OCI-LY7 (cell line): ENCODE results near the gene DSG2. TPM values are rescaled to one million over a fixed set of nuclear protein-coding genes. Genes with fewer than 3 reads are reported as not detected.

Experiments
- BruUV-seq: library from RNA; stranded (reverse); fragments of 400-500 nt; replicated peaks from 2 replicates; lab custom pipeline; 2021; lab: Mats Ljungman, UMichigan
- CTCF ChIA-PET: fragments of 300-600 bp; sonication (Branson Sonifier 250); formaldehyde crosslinking; loops from one replicate; lab custom pipeline; 2022; ENCODE audit warnings: antibody characterized with exemption; ENCODE audit not compliant: unreplicated experiment; lab: Charles Lee
- POLR2A ChIA-PET: fragments of 300-600 bp; sonication (Branson Sonifier 250); formaldehyde crosslinking; loops from one replicate; lab custom pipeline; 2022; ENCODE audit warnings: antibody characterized with exemption; lab: Charles Lee
- DNase-seq: peaks from one replicate; pipeline ENCODE4 v3.0.0-alpha.2; 2015; ENCODE audit warnings: low spot score
- H2AFZ ChIP-seq: fragments of 200-600 bp; sonication (generic), shearing (Covaris generic); 2 replicates; pipeline ENCODE4 v1.6.1; 2014; ENCODE audit warnings: mild to moderate bottlenecking, antibody characterized with exemption, low read length, moderate library complexity
- H3K27ac ChIP-seq: fragments of 200-600 bp; sonication (generic); 2 replicates; pipeline ENCODE4 v1.5.1; 2014; ENCODE audit warnings: mixed run types, low read depth, mild to moderate bottlenecking, moderate library complexity, low read length, inconsistent platforms; ENCODE audit not compliant: poor library complexity, severe bottlenecking
- H3K36me3 ChIP-seq: fragments of 200-600 bp; sonication (generic); 2 replicates; pipeline ENCODE4 v1.6.1; 2014; ENCODE audit warnings: mild to moderate bottlenecking, antibody characterized with exemption, low read length, moderate library complexity, mixed read lengths; ENCODE audit not compliant: insufficient read depth
- H3K4me1 ChIP-seq: fragments of 200-600 bp; sonication (generic); 2 replicates; pipeline ENCODE4 v1.5.1; 2014; ENCODE audit warnings: mild to moderate bottlenecking, low read length; ENCODE audit not compliant: insufficient read depth, poor library complexity, severe bottlenecking
- H3K4me2 ChIP-seq: fragments of 200-600 bp; sonication (generic); 2 replicates; pipeline ENCODE4 v1.6.1; 2014; ENCODE audit warnings: mild to moderate bottlenecking, low read length
- H3K4me3 ChIP-seq: fragments of 200-600 bp; sonication (generic); 2 replicates; pipeline ENCODE4 v1.5.1; 2014; ENCODE audit warnings: mild to moderate bottlenecking, low read depth, low read length; ENCODE audit not compliant: poor library complexity, severe bottlenecking
- H3K79me2 ChIP-seq: fragments of 200-600 bp; sonication (generic); 2 replicates; pipeline ENCODE4 v1.6.1; 2016; ENCODE audit warnings: low read depth, mild to moderate bottlenecking, low read length, moderate library complexity, mixed read lengths; ENCODE audit not compliant: insufficient read depth
- H3K9me2 ChIP-seq: fragments of 200-600 bp; sonication (generic); 2 replicates; pipeline ENCODE4 v1.6.1; 2016; ENCODE audit warnings: mild to moderate bottlenecking, low read length, mixed read lengths; ENCODE audit not compliant: insufficient read depth
- H3K9me3 ChIP-seq: fragments of 200-600 bp; sonication (generic); 2 replicates; pipeline ENCODE4 v1.6.1; 2014; ENCODE audit warnings: mild to moderate bottlenecking, mixed run types, low read length, mixed read lengths
- H4K20me1 ChIP-seq: fragments of 200-600 bp; sonication (generic); 2 replicates; pipeline ENCODE4 v1.6.1; 2014; ENCODE audit warnings: mild to moderate bottlenecking, antibody characterized with exemption, low read length, moderate library complexity, mixed read lengths; ENCODE audit not compliant: insufficient read depth
- CTCF ChIP-seq: fragments of 200-600 bp; sonication (generic); conservative IDR thresholded peaks from 2 replicates; pipeline ENCODE4 v1.5.1; 2014; ENCODE audit warnings: mild to moderate bottlenecking, antibody characterized with exemption, low read length, moderate library complexity, mixed read lengths
- EZH2phosphoT487 ChIP-seq: fragments of 200-600 bp; sonication (generic); IDR thresholded peaks from 2 replicates; pipeline ENCODE4 v1.6.1; 2018; ENCODE audit warnings: low read depth, borderline replicate concordance, mild to moderate bottlenecking, mixed run types, antibody characterized with exemption, low read length, moderate library complexity, mixed read lengths
- intact Hi-C: fragments of 100-400 bp; cut with micrococcal nuclease; formaldehyde crosslinking; loops from one replicate; pipeline ENCODE4 v1.10.0; 2022; ENCODE audit not compliant: unreplicated experiment
- total RNA-seq, 2 experiments: library from RNA; depleted of rRNA in 1 of 2; stranded (reverse); fragments of >200 nt in 1 of 2; shearing (Covaris generic) in 1 of 2; gene quantifications; 2 replicates each; pipeline ENCODE4 v1.2.3, GENCODE V29; 2014 to 2022

DSG2 gene
- total RNA-seq, 2 experiments from 2014 or later = not detected

- Histone ChIP-seq H3K9me2 (no peaks in the 10 kb centered on the region), H2AFZ (no peak overlapping the region), H3K27ac (no peak overlapping the region), H3K79me2 (no peaks in the 10 kb centered on the region), H3K4me3 (no peak overlapping the region), H3K4me1 (peaks cover 6% of the 10 kb centered on the region), H3K4me2 (no peak overlapping the region), H4K20me1 (no peaks in the 10 kb centered on the region), H3K36me3 (no peaks in the 10 kb centered on the region), H3K9me3 (no peaks in the 10 kb centered on the region)
- ChIA-PET POLR2A (interaction anchor here (0.6 kb wide), 1 partner anchor 907 kb away, joined by 3 read pairs; no protein-coding TSS in a partner anchor), CTCF (no interaction called here)
- DNase-seq = no peak
- TF ChIP-seq EZH2phosphoT487 (no peak), CTCF (no peak)
- no TSS peak for BruUV-seq
- intact Hi-C loops = no loop called here
Measured at GRCh38 chr18:31497404-31497835, 557 bp upstream of the DSG2 start.

- TF ChIP-seq CTCF = no peak
- no peak for TF ChIP-seq EZH2phosphoT487
- intact Hi-C loops = no loop called here
- H3K9me2 ChIP-seq = no peaks in the 10 kb centered on the region
- no peak overlapping the region for H3K4me2 ChIP-seq
- no peaks in the 10 kb centered on the region for H3K9me3 ChIP-seq
- POLR2A ChIA-PET = no interaction called here
- DNase-seq = no peak
- no TSS peak for BruUV-seq
- peaks cover 6% of the 10 kb centered on the region for H3K4me1 ChIP-seq
- CTCF ChIA-PET = no interaction called here
- H3K79me2 ChIP-seq = no peaks in the 10 kb centered on the region
- no peaks in the 10 kb centered on the region for H4K20me1 ChIP-seq
- no peak overlapping the region for H2AFZ ChIP-seq
- no peaks in the 10 kb centered on the region for H3K36me3 ChIP-seq
- H3K4me3 ChIP-seq = no peak overlapping the region
- H3K27ac ChIP-seq = no peak overlapping the region
Measured at GRCh38 chr18:31498574-31499524, 872 bp downstream of the DSG2 start.
